Hepatocyte (in vitro differentiated cells): ENCODE results near the gene RNF213.

ENCODE experiments used
- EZH2 ChIP-seq: fragments of 200-600 bp; sonication (generic); IDR thresholded peaks from 2 replicates; pipeline ENCODE4 v1.6.1; 2016; ENCODE audit warnings: antibody characterized with exemption, mild to moderate bottlenecking, borderline replicate concordance
- EZH2phosphoT487 ChIP-seq: fragments of 200-600 bp; sonication (generic); IDR thresholded peaks from one replicate; pipeline ENCODE4 v1.6.1; 2018; ENCODE audit warnings: antibody characterized with exemption, mild to moderate bottlenecking, low read depth, moderate library complexity; ENCODE audit not compliant: unreplicated experiment, severe bottlenecking
- TF ChIP-seq, protein P1 (sequence below): fragments of 200-600 bp; sonication (generic); IDR thresholded peaks from 2 replicates; pipeline ENCODE4 v1.5.1; 2016; ENCODE audit warnings: antibody characterized with exemption, mild to moderate bottlenecking; ENCODE audit not compliant: poor library complexity

DNA sequence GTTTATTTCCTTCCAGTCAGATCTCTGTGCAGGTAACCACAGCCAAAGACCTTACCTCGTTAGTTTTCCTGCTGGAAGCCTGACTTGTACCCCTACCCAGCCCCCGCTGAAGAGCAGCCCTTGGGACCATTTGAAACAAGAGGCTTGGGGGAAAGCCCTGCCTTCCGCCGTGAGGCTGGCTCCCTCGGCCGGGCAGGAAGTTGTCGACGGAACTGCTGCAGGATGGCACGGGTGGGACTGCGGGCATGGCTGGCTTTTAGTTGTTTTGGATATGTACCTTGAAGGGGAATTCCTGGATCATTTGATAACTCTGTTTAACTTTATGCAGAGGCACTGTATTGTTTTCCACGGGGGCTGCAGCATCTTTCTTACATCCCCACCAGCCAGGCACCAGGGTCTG, 105.3 kb downstream of the RNF213 start:
- TF ChIP-seq, protein P1, sequence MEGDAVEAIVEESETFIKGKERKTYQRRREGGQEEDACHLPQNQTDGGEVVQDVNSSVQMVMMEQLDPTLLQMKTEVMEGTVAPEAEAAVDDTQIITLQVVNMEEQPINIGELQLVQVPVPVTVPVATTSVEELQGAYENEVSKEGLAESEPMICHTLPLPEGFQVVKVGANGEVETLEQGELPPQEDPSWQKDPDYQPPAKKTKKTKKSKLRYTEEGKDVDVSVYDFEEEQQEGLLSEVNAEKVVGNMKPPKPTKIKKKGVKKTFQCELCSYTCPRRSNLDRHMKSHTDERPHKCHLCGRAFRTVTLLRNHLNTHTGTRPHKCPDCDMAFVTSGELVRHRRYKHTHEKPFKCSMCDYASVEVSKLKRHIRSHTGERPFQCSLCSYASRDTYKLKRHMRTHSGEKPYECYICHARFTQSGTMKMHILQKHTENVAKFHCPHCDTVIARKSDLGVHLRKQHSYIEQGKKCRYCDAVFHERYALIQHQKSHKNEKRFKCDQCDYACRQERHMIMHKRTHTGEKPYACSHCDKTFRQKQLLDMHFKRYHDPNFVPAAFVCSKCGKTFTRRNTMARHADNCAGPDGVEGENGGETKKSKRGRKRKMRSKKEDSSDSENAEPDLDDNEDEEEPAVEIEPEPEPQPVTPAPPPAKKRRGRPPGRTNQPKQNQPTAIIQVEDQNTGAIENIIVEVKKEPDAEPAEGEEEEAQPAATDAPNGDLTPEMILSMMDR: no peak
- TF ChIP-seq EZH2 (no peak), EZH2phosphoT487 (no peak)
